ENCODE results near the gene CDH19.

CDH19 gene

GRCh38 chr18:66603941-66604627, at the start of gene CDH19:
CDH19 (minus strand) TSS chr18:66604090; CDS start chr18:66572204, 31,886 bp downstream.
- no peak for DNase-seq

- DNase-seq: no peak
These were observed 43.8 kb upstream of the CDH19 start for GRCh38 chr18:66647671-66648070.

- DNase-seq: no peak
These were observed 42.7 kb upstream of the CDH19 start for GRCh38 chr18:66646609-66647008.

GRCh38 chr18:66645983-66646382, 42.1 kb upstream of the CDH19 start:
- DNase-seq: no peak

GRCh38 chr18:66641056-66641455, 37.2 kb upstream of the CDH19 start:
- DNase-seq: no peak

GRCh38 chr18:66640431-66640830, 36.5 kb upstream of the CDH19 start:
- peak in 1 of 2 donors; percentile 15 for DNase-seq

GRCh38 chr18:66638856-66639629, 35.2 kb upstream of the CDH19 start:
- DNase-seq: no peak

- DNase-seq: no peak
These were observed 31.5 kb upstream of the CDH19 start for GRCh38 chr18:66635342-66635741.

GRCh38 chr18:66632756-66633155, 28.9 kb upstream of the CDH19 start:
- DNase-seq: no peak

- DNase-seq: no peak
These were observed 26.9 kb upstream of the CDH19 start for GRCh38 chr18:66630831-66631230.

- DNase-seq: no peak
These were observed 19.9 kb upstream of the CDH19 start for GRCh38 chr18:66623821-66624220.

- no peak for DNase-seq
These were observed 18.1 kb upstream of the CDH19 start for GRCh38 chr18:66621816-66622576.

GRCh38 chr18:66616523-66616983, 12.7 kb upstream of the CDH19 start:
- DNase-seq: no peak

- DNase-seq: no peak
These were observed 11.3 kb upstream of the CDH19 start for GRCh38 chr18:66615176-66615575.

GRCh38 chr18:66607632-66608031, 3.7 kb upstream of the CDH19 start:
- no peak for DNase-seq

GRCh38 chr18:66601649-66602048, 2.2 kb downstream of the CDH19 start:
- no peak for DNase-seq

- DNase-seq: no peak
These were observed 4.7 kb downstream of the CDH19 start for GRCh38 chr18:66599190-66599589.

GRCh38 chr18:66587430-66587829, 16.5 kb downstream of the CDH19 start:
- no peak for DNase-seq

- DNase-seq: no peak
These were observed 21.7 kb downstream of the CDH19 start for GRCh38 chr18:66582211-66582610.

GRCh38 chr18:66575263-66575662, 28.6 kb downstream of the CDH19 start:
- no peak for DNase-seq

- no peak for DNase-seq
These were observed 32.0 kb downstream of the CDH19 start for GRCh38 chr18:66571845-66572244.

GRCh38 chr18:66566616-66567015, 37.3 kb downstream of the CDH19 start:
- DNase-seq: no peak

GRCh38 chr18:66564236-66564635, 39.7 kb downstream of the CDH19 start:
- no peak for DNase-seq

GRCh38 chr18:66562279-66562678, 41.6 kb downstream of the CDH19 start:
- no peak for DNase-seq

Measured in CD4-positive, alpha-beta T cell treated with Interleukin-1 beta for 1 hour (primary cell).